ENCODE results near the gene GPR146. TPM values are rescaled to one million over a fixed set of nuclear protein-coding genes. Genes with fewer than 3 reads are reported as not detected.

The GPR146 gene
- total RNA-seq, 1 donor from 2014 or later = 17.0 TPM

DNA sequence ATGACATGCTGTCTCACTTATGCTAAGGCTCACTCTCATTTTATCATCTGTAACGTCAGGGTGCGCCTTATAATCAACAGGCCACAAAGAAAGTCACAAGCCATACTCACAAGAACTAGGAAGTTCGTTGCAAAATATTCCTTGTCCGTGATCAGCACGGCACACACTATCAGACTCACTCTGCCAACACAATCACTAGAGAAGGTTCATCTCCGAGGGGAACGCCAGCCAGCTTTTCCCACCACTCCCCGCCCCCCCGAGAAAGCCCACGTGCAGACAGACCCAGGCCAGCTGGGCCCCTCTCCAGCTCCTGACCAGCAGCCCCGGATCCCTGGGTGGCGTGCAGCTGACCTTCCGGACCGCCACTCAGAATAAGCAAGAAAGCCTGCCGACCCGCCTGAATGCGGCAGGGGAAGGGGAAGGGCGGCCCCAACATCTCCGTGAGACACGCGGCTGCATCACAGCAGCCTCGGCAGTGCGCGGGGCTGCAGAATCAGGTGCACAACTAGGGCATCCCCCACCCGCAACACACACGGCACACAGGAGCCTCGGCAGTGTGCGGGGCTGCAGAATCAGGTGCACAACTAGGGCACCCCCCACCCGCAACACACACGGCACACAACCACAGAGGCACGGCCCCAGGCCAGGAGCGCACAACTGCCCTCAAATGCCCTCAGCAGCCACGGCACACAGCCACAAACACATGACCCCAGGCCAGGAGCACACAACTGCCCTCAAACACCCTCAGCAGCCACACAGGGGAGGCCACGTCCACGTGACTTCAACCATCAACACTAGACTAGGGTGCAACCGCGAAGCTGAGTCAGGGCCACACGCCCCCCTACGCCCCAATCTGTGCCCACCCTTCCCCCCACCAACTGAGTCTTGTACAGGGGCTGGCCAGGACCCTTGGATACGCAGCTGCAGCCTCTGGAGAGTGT is 2.5 kb upstream of the GPR146 start:
- intact Hi-C loops (cut with micrococcal nuclease) = loop anchor here (5.0 kb wide), 3 partner anchors 95 to 225 kb away; partner anchors contain the start of gene GET4

DNA sequence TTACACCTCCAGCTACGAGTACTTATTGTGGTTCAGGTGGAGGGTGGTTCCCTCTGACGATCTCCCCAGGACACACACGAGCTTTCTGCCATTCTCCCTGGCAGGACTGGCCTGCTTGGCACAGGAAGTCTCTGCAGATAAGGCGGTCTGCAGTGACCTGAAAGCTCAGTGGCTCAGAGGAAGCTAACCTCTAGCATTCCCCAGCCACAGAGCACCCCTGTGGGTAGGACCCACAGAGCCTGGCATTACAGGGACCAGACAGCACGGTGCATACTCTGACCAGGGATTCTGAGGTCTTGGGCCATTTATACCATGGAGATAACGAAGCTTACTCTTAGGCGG is 1.9 kb upstream of the GPR146 start:
- intact Hi-C loops (cut with micrococcal nuclease) = loop anchor here (5.0 kb wide), 3 partner anchors 95 to 225 kb away; partner anchors contain the start of gene GET4

DNA sequence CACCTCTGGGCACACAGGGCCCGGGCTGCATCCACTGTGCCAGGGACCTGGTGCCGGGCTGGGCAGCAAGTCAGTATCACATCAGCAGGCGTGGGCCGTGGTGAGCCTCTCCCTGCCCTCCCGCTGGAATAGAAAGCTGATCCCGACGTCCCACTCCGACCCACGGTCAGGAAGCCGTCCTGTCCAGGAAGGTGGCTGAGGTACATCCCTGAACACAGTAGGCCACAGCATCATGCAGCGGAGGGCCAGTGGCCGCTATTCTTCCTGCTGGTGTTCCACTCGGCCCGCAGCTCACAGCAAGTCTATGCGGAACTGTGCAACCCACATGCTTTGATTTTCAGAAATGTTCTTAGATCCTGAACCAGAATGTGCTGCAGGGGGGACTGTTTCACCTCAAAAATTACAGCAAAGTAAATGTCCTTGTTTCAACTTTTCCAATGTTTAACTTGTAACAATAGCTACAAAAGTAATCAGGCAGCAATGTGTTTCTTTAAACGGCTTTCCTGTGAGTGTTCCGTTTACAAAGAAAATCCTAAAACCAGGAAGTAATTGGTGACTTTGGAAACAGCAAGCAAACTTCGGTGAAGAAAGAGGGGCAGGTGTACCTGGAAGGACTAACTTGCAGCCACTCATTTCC is 676 bp upstream of the GPR146 start:
- intact Hi-C loops (cut with micrococcal nuclease) = loop anchor here (2.0 to 5.0 kb wide), 4 partner anchors 94 to 226 kb away; partner anchors contain the start of gene GET4

GRCh38 chr7:1045069-1046063 is 1.0 kb downstream of the GPR146 start:
- intact Hi-C loops (cut with micrococcal nuclease) = loop anchor here (1.0 to 2.0 kb wide), 3 partner anchors 10 to 123 kb away; no protein-coding TSS in a partner anchor

DNA sequence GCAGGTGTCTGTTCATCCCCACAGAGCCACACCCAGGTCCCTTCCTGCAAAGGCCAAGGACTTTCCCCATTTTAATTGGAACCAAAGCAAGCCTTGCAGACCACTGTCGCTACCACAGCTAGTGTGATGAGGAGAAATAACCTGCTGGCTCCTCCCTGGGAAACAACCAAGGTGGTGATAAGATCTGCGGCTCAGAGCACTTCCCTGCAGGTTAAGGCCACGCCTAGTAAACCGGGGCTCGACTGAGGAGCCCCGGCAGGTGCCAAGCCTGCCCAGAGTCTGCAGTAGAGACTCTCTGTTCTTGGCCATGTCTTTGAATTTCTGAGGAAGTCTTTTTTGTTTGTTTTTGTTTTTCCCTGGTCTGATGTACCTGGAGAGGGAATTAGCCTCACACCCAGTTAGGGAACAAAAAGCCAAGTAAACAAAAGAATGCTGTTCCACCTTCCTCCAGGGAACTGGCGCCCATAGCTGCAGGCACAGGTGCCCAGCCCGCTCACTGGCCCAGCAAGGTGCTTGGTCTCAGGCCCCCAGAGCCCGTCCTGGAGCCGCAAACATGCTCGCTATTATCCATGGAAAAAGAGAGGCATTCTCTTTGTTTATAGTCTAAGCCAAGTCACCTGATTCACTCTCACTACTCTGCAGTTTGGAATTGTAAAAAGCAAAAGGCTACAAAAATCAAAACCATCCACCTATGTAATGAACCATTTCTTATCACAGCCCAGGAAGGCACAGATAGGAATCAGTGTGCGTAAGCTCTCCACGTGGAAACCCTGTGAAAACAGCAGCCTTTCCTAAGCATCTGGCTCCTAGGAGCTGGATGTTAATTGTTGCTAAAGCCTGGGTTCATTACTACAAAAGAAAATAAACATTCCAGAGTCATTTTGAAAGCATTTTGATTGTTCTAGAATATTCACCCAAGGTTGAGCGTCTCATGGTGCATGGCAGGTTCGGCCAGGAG is 2.7 kb downstream of the GPR146 start:
- intact Hi-C loops (cut with micrococcal nuclease) = loop anchor here (1.0 kb wide), 1 partner anchor 18 kb away; no protein-coding TSS in a partner anchor

DNA sequence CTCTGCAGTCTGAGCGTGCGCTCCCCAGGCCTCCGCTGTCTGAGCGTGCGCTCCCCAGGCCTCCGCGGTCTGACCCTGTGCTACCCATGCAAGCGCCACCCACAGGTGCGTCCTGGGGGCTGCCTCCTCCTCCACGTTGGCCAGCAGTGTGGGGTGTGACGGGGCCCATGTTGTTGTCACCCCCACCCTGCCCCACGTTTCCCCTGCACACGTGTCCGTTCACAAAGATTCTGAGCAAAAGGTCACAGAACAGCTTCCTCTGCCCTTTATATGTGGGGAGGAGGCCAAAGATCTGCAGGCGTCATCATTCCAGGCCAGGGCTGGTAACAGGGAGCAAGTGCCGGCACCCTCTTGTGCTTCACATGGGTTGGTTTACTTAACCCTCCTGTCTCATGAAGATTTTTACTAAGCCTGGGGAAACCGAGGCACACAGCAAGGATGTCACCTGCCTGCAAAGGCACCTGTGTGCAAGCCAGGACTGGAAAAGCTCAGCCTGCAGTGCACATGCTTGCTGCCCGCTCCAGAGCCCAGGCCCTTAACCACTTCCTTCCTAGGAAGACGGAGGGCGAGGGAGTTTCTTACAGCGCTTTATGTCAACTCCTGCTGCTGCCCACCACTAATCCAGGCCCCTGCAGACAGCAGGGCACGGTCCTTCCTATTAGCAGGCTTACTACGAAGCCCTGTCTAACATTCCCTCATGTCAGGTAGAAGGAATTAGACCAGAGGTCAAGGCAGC is 4.8 kb downstream of the GPR146 start:
- intact Hi-C loops (cut with micrococcal nuclease) = no loop called here

GRCh38 chr7:1049801-1050200 is 5.5 kb downstream of the GPR146 start:
- intact Hi-C loops (cut with micrococcal nuclease) = no loop called here

DNA sequence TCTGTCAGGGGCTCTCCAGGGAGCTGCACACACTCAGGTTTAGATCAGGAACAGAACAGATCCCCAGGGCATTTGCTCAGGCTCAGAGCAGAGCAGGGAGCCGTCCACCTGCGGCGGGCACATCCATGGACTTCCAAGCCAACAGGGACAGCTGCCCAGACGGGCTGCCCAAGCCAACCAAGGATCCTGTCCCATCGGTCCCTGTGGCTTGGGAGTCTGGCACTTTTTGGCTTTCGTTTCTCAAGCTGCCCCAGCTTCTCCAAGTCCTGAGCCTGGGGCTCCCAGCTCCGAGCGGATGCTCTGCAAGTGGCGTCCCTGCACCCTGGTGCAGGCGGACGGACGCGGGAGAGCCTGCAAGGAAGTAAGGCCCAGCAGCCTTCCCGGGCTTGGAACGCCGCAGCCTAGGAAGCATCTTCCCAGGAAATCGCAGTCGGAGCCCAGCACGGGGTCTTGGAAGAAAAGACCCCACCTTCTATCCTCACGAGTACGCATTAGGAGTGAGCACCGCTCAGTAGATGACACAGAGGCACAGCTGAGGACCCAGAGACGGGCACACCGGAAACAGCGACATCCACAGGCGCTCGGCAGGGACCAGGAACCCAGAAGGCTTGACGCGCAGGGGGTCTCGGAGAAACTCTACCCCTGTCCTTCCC is 6.0 kb downstream of the GPR146 start:
- intact Hi-C loops (cut with micrococcal nuclease) = no loop called here

DNA sequence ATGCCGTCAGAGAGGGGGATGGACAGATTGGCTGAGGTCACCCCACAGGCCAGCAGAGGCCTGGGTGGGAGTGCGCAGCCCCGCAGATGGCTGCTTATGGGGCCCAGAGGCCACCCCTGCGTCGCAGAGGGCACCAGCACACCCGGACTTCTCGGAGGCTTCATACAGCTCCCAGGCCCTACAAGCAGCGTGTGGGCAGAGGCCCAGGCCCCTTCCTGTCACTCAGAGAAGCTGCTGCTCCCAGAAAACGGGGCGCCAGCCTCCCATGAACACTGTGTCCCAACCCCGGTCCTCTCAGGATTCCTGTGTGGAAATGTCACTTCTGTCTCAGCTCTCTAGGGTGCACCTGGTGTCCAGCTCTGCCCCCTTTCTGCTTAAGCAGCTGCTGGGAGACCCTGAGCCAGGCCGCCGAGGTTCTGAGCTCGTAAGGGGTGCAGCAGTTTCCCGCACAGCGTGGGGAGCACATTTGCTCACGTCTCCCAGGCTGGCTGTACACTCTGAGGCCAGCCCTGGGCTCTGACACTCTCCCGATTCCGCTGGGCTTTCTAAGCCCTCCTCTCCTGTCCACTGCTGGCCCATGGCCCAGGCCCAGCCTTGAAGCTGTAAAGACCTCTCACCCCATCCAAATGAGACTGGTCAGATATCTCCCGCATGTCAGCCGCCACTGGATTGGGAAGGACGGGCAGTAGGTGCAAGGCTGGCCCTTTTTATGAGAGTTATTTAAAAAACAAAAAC is 6.8 kb downstream of the GPR146 start:
- intact Hi-C loops (cut with micrococcal nuclease) = no loop called here

- intact Hi-C loops (cut with micrococcal nuclease) = no loop called here
These were observed 7.9 kb downstream of the GPR146 start for GRCh38 chr7:1052031-1052818.

GRCh38 chr7:1053002-1053411 is 8.7 kb downstream of the GPR146 start:
- intact Hi-C loops (cut with micrococcal nuclease) = no loop called here

DNA sequence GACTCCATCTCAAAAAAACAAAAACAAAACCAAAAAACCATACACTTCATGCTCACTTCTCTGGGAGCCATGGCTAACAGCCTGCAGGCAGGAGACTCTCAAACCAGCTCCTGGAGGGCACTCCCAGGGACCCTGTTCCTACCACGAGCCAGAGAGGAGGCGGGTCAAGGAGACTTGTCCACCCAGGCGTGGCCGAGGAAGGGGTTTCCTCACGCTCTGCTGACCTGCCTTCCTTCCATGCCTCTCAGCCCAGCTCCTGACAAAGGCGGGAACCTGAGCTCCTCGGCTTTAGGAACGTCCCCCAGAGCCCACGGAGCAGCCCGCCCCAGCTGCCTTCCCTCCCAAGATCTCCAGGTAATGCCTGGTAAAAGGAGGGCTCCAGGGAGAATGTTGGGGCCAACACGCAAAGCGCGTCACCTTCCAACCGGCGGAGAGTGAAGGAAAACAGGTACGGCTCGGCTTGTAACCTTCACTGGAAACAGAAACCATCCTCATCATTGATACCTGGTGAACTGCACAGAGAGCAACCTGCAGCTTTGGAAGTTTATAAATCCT is 9.5 kb downstream of the GPR146 start:
- intact Hi-C loops (cut with micrococcal nuclease) = no loop called here

DNA sequence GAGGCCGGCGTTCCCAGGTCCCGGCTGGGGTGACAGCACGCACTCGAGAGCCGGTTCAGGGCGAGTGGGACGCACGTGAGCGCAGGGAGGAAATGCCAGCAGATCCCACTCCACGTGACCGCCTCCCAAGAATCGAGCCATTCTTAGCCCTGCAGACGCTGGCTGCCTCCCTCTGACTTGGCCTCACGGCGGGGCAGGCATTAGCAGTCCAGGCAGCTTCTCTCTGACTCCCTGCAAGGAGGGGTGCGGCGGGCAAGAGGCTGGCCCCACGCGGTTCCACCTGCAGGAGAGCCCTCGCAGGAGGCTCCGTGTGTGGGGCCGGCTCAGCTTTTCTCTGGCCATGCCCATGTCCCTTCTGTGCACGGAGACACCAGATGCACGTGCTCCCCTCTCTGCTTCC is 10.1 kb downstream of the GPR146 start:
- intact Hi-C loops (cut with micrococcal nuclease) = no loop called here

- intact Hi-C loops (cut with micrococcal nuclease) = loop anchor here (1.0 kb wide), 1 partner anchor 10 kb away; no protein-coding TSS in a partner anchor
These were observed 10.6 kb downstream of the GPR146 start for GRCh38 chr7:1054861-1055450.

GRCh38 chr7:1055491-1055955 is 11.2 kb downstream of the GPR146 start:
- intact Hi-C loops (cut with micrococcal nuclease) = loop anchor here (1.0 kb wide), 1 partner anchor 10 kb away; no protein-coding TSS in a partner anchor

All from T-helper 2 cell treated with Interferon-gamma antibody and Interleukin-4, amounts not matched to agents 100 ng/mL and 5 ng/mL, for 36 hours (primary cell).